LNCaP clone FGC (cell line): ENCODE measurements around the gene CKM.

Source experiments
- DNase-seq: peaks from one replicate; pipeline ENCODE4 v3.0.0-alpha.2; 2011; ENCODE audit warnings: low read depth
- H3K4me3 ChIP-seq: 2 replicates; pipeline ENCODE4 v1.5.1; 2011; ENCODE audit warnings: mild to moderate bottlenecking, low read depth, low read length, control low read depth
- CTCF ChIP-seq: IDR thresholded peaks from 2 replicates; pipeline ENCODE4 v1.5.1; 2012; ENCODE audit warnings: mild to moderate bottlenecking; ENCODE audit not compliant: control insufficient read depth, insufficient read depth; ENCODE audit errors: extremely low read depth

CKM gene

GRCh38 chr19:45349430-45349941, 26.8 kb upstream of the CKM start:
- DNase-seq: no peak
- H3K4me3 ChIP-seq: no peak overlapping the region
- no peak for TF ChIP-seq CTCF

- TF ChIP-seq CTCF: no peak
- no peak overlapping the region for H3K4me3 ChIP-seq
- DNase-seq: no peak
Measured at GRCh38 chr19:45349126-45349415, 26.4 kb upstream of the CKM start.

GRCh38 chr19:45348367-45349125, 25.9 kb upstream of the CKM start:
- no peak for DNase-seq

GRCh38 chr19:45347570-45348366, 25.1 kb upstream of the CKM start:
- no peak for TF ChIP-seq CTCF
- DNase-seq: no peak
- H3K4me3 ChIP-seq: no peak overlapping the region

More at GRCh38 chr19:45348367-45349125, 25.9 kb upstream of the CKM start:
- no peak overlapping the region for H3K4me3 ChIP-seq
- TF ChIP-seq CTCF: no peak

GRCh38 chr19:45346449-45346848, 23.8 kb upstream of the CKM start:
- no peak for TF ChIP-seq CTCF
- no peak overlapping the region for H3K4me3 ChIP-seq
- DNase-seq: no peak

GRCh38 chr19:45345506-45345860, 22.8 kb upstream of the CKM start:
- H3K4me3 ChIP-seq: no peak overlapping the region
- no peak for DNase-seq
- no peak for TF ChIP-seq CTCF
